Lower leg skin (tissue), 4 donors: Measurements from ENCODE around the gene COL15A1. TPM values are rescaled to one million over a fixed set of nuclear protein-coding genes. Genes with fewer than 3 reads are reported as not detected.

Source experiments
- DNase-seq, 2 donors: peaks; one replicate each; pipeline ENCODE4 v3.0.0-alpha.2; 2019; ENCODE audit warnings: low spot score in 2 of 2
- H3K4me3 ChIP-seq: fragments of 200-600 bp; sonication (generic); 2 replicates; pipeline ENCODE4 v1.5.1; 2017; ENCODE audit warnings: mild to moderate bottlenecking, low read depth; ENCODE audit not compliant: poor library complexity, severe bottlenecking
- POLR2A ChIP-seq, 2 donors: fragments of 450-650 bp; IDR thresholded peaks; one replicate each; pipeline ENCODE4 v1.6.1; 2016 to 2017; ENCODE audit warnings: antibody characterized with exemption in 2 of 2, mild to moderate bottlenecking in 1 of 2, moderate library complexity in 1 of 2
- WGBS, 2 donors: methylation state at CpG; one replicate each; pipeline ENCODE4 v1.1.5; 2018; 5-methylcytosine and 5-hydroxymethylcytosine counted together
- intact Hi-C: fragments of 100-400 bp; cut with DNase I; formaldehyde crosslinking; loops from one replicate; pipeline ENCODE4 v1.15.0; 2023; ENCODE audit warnings: low total_unique reads
- total RNA-seq, 4 donors: library from RNA; depleted of rRNA; stranded (reverse); fragments of >200 nt; gene quantifications; one replicate each; pipeline ENCODE4 v1.1.0, GENCODE V29; 2016
- TF ChIP-seq, protein P1 (sequence below), 3 donors: fragments of 450-650 bp; IDR thresholded peaks; one replicate each; pipeline ENCODE4 v1.5.1; 2016; ENCODE audit warnings: antibody characterized with exemption in 3 of 3, mild to moderate bottlenecking in 3 of 3, moderate library complexity in 2 of 3

The COL15A1 gene
- total RNA-seq, 4 donors from 2014 or later, result 2.3 to 14.1 (median 8.3) TPM

DNA sequence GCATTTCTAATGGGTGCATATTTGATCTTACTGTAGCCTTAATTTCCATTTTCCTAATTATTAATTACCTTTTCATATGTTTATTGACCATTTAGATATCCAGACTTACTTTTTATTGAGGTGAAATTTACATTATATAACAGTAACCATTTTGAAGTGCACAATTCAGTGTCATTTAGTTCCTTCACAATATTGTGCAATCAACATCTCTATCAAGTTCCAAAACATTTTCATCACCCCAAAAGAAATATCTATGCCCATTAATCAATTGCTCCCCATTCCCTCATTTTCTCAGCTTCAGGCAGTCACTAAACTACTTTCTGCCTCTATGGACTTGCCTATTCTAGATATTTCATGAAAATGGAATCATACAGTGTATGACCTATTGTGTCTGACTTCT, 5.9 kb downstream of the COL15A1 start:
- intact Hi-C loops, result no loop called here
- TF ChIP-seq, protein P1, sequence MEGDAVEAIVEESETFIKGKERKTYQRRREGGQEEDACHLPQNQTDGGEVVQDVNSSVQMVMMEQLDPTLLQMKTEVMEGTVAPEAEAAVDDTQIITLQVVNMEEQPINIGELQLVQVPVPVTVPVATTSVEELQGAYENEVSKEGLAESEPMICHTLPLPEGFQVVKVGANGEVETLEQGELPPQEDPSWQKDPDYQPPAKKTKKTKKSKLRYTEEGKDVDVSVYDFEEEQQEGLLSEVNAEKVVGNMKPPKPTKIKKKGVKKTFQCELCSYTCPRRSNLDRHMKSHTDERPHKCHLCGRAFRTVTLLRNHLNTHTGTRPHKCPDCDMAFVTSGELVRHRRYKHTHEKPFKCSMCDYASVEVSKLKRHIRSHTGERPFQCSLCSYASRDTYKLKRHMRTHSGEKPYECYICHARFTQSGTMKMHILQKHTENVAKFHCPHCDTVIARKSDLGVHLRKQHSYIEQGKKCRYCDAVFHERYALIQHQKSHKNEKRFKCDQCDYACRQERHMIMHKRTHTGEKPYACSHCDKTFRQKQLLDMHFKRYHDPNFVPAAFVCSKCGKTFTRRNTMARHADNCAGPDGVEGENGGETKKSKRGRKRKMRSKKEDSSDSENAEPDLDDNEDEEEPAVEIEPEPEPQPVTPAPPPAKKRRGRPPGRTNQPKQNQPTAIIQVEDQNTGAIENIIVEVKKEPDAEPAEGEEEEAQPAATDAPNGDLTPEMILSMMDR (IDR thresholded peaks at IDR 0.05), result no peak
- no peak for TF ChIP-seq POLR2A (IDR thresholded peaks at IDR 0.05)
- DNase-seq, result no peak
- H3K4me3 ChIP-seq, result no peak overlapping the region

DNA sequence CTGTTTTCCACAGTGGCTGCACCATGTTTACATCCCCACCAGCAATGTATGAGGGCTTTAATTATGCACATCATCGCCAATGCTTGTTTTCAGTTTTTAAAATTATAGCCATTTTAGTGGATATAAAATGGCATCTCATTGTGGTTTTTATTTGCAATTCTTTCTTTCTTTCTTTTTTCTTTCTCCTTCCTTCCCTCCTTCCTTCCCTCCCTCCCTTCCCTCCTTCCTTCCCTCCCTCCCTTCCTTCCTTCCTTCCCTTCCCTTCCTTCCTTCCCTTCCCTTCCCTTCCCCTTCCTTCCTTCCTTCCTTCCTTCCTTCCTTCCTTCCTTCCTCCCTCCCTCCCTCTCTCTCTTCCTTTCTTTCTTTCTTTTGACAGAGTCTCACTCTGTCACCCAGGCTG, 6.6 kb downstream of the COL15A1 start:
- no peak overlapping the region for H3K4me3 ChIP-seq
- intact Hi-C loops, result no loop called here
- TF ChIP-seq POLR2A (IDR thresholded peaks at IDR 0.05), result no peak
- TF ChIP-seq, protein P1 (IDR thresholded peaks at IDR 0.05), result no peak
- 96% methylated on average over 1 of the region's 1 CpG for WGBS, 2 donors
- no peak for DNase-seq

DNA sequence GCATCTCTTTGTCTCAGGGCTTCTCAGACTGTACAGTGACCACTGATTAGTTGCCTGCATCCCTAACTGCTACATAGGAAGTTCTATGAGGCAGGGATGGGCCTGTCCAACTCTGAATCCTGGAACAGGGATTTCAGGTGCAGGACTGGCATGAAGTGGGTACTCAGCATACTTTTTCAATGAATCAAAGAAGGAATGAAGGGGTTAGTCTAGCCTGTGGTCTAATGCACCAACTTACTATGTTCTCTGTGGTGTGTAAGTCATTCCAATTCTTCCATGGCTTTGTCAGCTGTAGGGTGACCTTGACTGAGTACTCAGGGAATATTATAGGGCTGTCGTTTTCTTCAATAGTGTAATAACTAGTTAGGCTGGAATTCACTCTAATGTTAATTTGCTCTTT, 8.3 kb downstream of the COL15A1 start:
- H3K4me3 ChIP-seq, result no peak overlapping the region
- no peak for TF ChIP-seq POLR2A (IDR thresholded peaks at IDR 0.05)
- intact Hi-C loops, result no loop called here
- DNase-seq, result no peak
- WGBS, 2 donors, result 70 to 81% methylated on average over 1 of the region's 1 CpG

DNA sequence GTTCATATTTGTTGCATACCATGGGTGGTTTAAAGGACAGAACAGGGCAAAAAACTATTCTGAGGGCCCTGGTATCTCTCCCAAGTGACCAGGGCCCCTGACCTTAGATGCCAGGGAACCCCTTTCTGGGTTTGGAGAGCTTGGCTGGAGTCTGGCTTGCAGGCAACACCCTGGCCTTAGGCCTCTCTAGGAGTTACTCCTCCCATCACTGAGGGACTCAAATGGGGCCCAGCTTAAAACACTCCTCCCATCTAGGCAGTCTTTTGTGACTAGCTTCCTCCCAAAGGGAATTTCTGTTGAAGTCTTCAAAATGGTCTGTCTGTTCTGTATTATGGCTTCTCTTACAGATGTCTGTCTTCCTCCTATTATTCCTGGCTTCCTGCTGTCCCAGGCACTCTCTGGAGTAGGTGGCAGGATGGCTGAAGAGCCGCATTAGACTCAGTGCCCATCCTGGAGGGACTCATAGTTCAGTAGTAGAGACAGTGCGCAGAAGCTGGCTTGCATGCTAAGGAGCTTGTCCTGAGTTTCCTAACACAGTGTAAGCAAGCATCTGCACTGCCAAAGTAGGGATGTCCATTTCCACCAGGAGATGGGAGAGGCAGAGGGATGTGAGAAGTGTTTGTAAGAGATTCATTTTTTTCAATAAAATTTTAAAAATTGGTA, 10.0 kb downstream of the COL15A1 start:
- TF ChIP-seq, protein P1 (IDR thresholded peaks at IDR 0.05), result no peak
- TF ChIP-seq POLR2A (IDR thresholded peaks at IDR 0.05), result no peak
- 90 to 91% methylated on average over 2 of the region's 2 CpGs for WGBS, 2 donors
- no peak overlapping the region for H3K4me3 ChIP-seq
- intact Hi-C loops, result no loop called here
- no peak for DNase-seq

- intact Hi-C loops, result no loop called here
- TF ChIP-seq, protein P1 (IDR thresholded peaks at IDR 0.05), result no peak
- no peak for TF ChIP-seq POLR2A (IDR thresholded peaks at IDR 0.05)
- H3K4me3 ChIP-seq, result no peak overlapping the region
- DNase-seq, result no peak
- 77 to 83% methylated on average over 2 of the region's 2 CpGs for WGBS, 2 donors
These were observed 10.5 kb downstream of the COL15A1 start for GRCh38 chr9:98954244-98954610.

GRCh38 chr9:98955259-98955658, 11.6 kb downstream of the COL15A1 start:
- TF ChIP-seq POLR2A (IDR thresholded peaks at IDR 0.05), result no peak
- TF ChIP-seq, protein P1 (IDR thresholded peaks at IDR 0.05), result no peak
- no peak overlapping the region for H3K4me3 ChIP-seq
- WGBS, 2 donors, result 82 to 89% methylated on average over 3 of the region's 3 CpGs
- DNase-seq, result no peak
- intact Hi-C loops, result no loop called here
